ENCODE results near the gene CD58.

CD58 gene

GRCh38 chr1:116465845-116466685, 104.8 kb downstream of the CD58 start:
- no peak for DNase-seq

DNA sequence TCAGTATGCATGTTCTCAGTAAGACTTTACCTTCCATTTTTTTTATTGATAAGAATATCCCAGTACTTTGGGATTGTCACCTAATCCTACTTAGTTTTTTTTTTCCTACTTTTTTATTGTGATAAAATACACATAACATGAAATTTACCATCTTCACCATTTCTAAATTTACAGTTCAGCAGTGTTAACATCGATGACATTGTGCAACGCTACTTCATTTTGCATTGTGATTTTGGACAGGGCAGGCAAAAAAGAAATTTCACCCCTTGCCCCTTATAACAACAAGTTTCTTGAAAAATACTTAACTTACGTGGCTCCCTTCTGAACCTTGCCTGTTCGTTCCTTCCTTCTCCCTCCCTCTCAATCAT, 105.4 kb downstream of the CD58 start:
- DNase-seq, result no peak
